Neutrophil (primary cell): Measurements from ENCODE around the gene UBE4A.

ENCODE experiments used
- H3K27ac ChIP-seq: fragments of 200-600 bp; sonication (generic); 2 replicates; pipeline ENCODE4 v1.5.1; 2016; ENCODE audit warnings: mild to moderate bottlenecking, moderate library complexity
- H3K27me3 ChIP-seq: fragments of 200-600 bp; sonication (generic); 2 replicates; pipeline ENCODE4 v1.6.0; 2016; ENCODE audit warnings: mild to moderate bottlenecking
- H3K36me3 ChIP-seq: fragments of 200-600 bp; sonication (generic); 2 replicates; pipeline ENCODE4 v1.5.1; 2017
- H3K4me1 ChIP-seq, 2 experiments: fragments of 200-600 bp in 1 of 2; sonication (generic) in 1 of 2; 1 replicate in 1 of 2; 2 replicates in 1 of 2; pipeline versions ENCODE4 v1.5.1 to v1.6.1; 2013 to 2016; ENCODE audit warnings: low read depth in 1 of 2, low read length in 1 of 2, mild to moderate bottlenecking in 1 of 2, moderate library complexity in 1 of 2; ENCODE audit not compliant: control insufficient read depth in 1 of 2, insufficient read depth in 1 of 2
- H3K4me3 ChIP-seq, 2 experiments: fragments of 200-600 bp in 1 of 2; sonication (generic) in 1 of 2; 1 replicate in 1 of 2; 2 replicates in 1 of 2; pipeline ENCODE4 v1.5.1; 2013 to 2016; ENCODE audit warnings: low read depth in 1 of 2, low read length in 1 of 2, mild to moderate bottlenecking in 1 of 2, moderate library complexity in 1 of 2
- H3K9me3 ChIP-seq: fragments of 200-600 bp; sonication (generic); 2 replicates; pipeline ENCODE4 v1.5.1; 2016
- CTCF ChIP-seq: fragments of 200-600 bp; sonication (generic); IDR thresholded peaks from 2 replicates; pipeline ENCODE4 v1.5.1; 2016; ENCODE audit warnings: antibody characterized with exemption

UBE4A gene

GRCh38 chr11:118349475-118349874, 9.9 kb upstream of the UBE4A start:
- H3K27ac ChIP-seq: no peak overlapping the region

GRCh38 chr11:118353084-118353710, 6.2 kb upstream of the UBE4A start:
- no peak overlapping the region for H3K27ac ChIP-seq
- H3K4me1 ChIP-seq: no peaks in the 10 kb centered on the region
- no peak for TF ChIP-seq CTCF
- H3K36me3 ChIP-seq: no peaks in the 10 kb centered on the region
- H3K9me3 ChIP-seq: no peaks in the 10 kb centered on the region
- peaks cover 36% of the 10 kb centered on the region for H3K27me3 ChIP-seq
- H3K4me3 ChIP-seq: no peak overlapping the region

More at GRCh38 chr11:118349475-118349874, 9.9 kb upstream of the UBE4A start:
- Histone ChIP-seq H3K36me3 (no peaks in the 10 kb centered on the region), H3K4me1 (no peaks in the 10 kb centered on the region), H3K27me3 (peaks cover 26% of the 10 kb centered on the region), H3K9me3 (no peaks in the 10 kb centered on the region), H3K4me3 (no peak overlapping the region)
- no peak for TF ChIP-seq CTCF

GRCh38 chr11:118358071-118358470, 1.3 kb upstream of the UBE4A start:
- H3K4me3 ChIP-seq: no peak overlapping the region
- no peak for TF ChIP-seq CTCF
- H3K27ac ChIP-seq: no peak overlapping the region
- no peaks in the 10 kb centered on the region for H3K36me3 ChIP-seq
- H3K27me3 ChIP-seq: peaks cover 16% of the 10 kb centered on the region
- peaks cover 13 to 19% of the 10 kb centered on the region in 2 experiments for H3K4me1 ChIP-seq
- H3K9me3 ChIP-seq: no peaks in the 10 kb centered on the region

GRCh38 chr11:118364956-118365615, 5.7 kb downstream of the UBE4A start:
- peaks cover 66% of the 10 kb centered on the region for H3K36me3 ChIP-seq
- no peak for TF ChIP-seq CTCF
- H3K9me3 ChIP-seq: no peaks in the 10 kb centered on the region
- H3K4me1 ChIP-seq: peaks cover 6 to 10% of the 10 kb centered on the region in 2 experiments
- H3K27ac ChIP-seq: no peak overlapping the region
- H3K4me3 ChIP-seq: no peak overlapping the region
- no peaks in the 10 kb centered on the region for H3K27me3 ChIP-seq

- H3K27ac ChIP-seq: no peak overlapping the region
- peaks cover 78% of the 10 kb centered on the region for H3K36me3 ChIP-seq
- TF ChIP-seq CTCF: no peak
- H3K4me3 ChIP-seq: no peak overlapping the region
- no peaks in the 10 kb centered on the region for H3K27me3 ChIP-seq
- no peaks in the 10 kb centered on the region for H3K9me3 ChIP-seq
- no peaks in the 10 kb centered on the region for H3K4me1 ChIP-seq
These were observed 6.9 kb downstream of the UBE4A start for GRCh38 chr11:118366287-118366686.
